Pancreas (tissue), 10 donors: ENCODE measurements around the gene DNASE1L1. TPM values are rescaled to one million over a fixed set of nuclear protein-coding genes. Genes with fewer than 3 reads are reported as not detected.

Source experiments
- ATAC-seq, 4 donors: fragments of 200-7000 bp; cut with Tn5 transposase; one replicate each; pipeline versions ENCODE4 v1.8.0 to v1.9.1; 2020; ENCODE audit warnings: mild to moderate bottlenecking in 4 of 4, moderate library complexity in 4 of 4
- DNase-seq, 6 donors: peaks; one replicate each; pipeline ENCODE4 v3.0.0-alpha.2; 2020
- FAIRE-seq: peaks from 2 replicates; lab custom pipeline; 2012; peaks lifted over from hg19 to GRCh38; lab: Jason Lieb, UNC
- H3K27ac ChIP-seq, 4 donors: fragments of 200-600 bp; sonication (generic); 1 replicate in 3 of 4; 2 replicates in 1 of 4; pipeline versions ENCODE4 v1.5.0 to v1.8.0; 2020
- H3K27me3 ChIP-seq, 4 donors: fragments of 200-600 bp; one replicate each; pipeline ENCODE4 v1.8.0; 2021
- H3K36me3 ChIP-seq, 3 donors: fragments of 200-600 bp; sonication (generic) in 1 of 3; one replicate each; pipeline versions ENCODE4 v1.5.0 to v1.8.0; 2020 to 2021
- H3K4me1 ChIP-seq, 3 donors: fragments of 200-600 bp; one replicate each; pipeline ENCODE4 v1.8.0; 2021
- H3K4me3 ChIP-seq, 4 donors: fragments of 200-600 bp; sonication (generic) in 2 of 4; one replicate each; pipeline versions ENCODE4 v1.5.0 to v1.8.0; 2020 to 2021
- H3K9me3 ChIP-seq, 4 donors: fragments of 200-600 bp; one replicate each; pipeline ENCODE4 v1.8.0; 2021
- WGBS, 2 donors: extraction: QIAGEN DNeasy Blood & Tissue Kit; methylation state at CpG; one replicate each; pipeline ENCODE4 v1.1.7; 2013; 5-methylcytosine and 5-hydroxymethylcytosine counted together
- intact Hi-C, 3 donors: fragments of 100-400 bp; cut with DNase I; formaldehyde crosslinking; loops; one replicate each; pipeline versions ENCODE4 v1.11.1 to v1.14.2; 2022
- microRNA-seq, 2 donors: library from miRNA; unstranded; fragments of <30 nt; microRNA quantifications; one replicate each; pipeline versions ENCODE4 to v1.1.0, GENCODE V29; 2019 to 2020
- polyA plus RNA-seq, 2 donors: library from polyadenylated mRNA; stranded (reverse); fragments of 200-250 nt; gene quantifications; one replicate each; pipeline ENCODE4 v1.2.3, GENCODE V29; 2013
- total RNA-seq, 6 donors: library from RNA; stranded (reverse); fragmentation: NEBNext Ultra II Directional in 4 of 6; extraction: Animal tissue kit (Norgen Biotek cat#: 25700) in 4 of 6; gene quantifications; one replicate each; pipeline versions ENCODE4 v1.2.1 to v1.2.4, GENCODE V29; 2021 to 2023
- TF ChIP-seq, protein P1 (sequence below), 4 donors: fragments of 200-600 bp; sonication (generic) in 3 of 4; IDR thresholded peaks; one replicate each; pipeline versions ENCODE4 v1.5.0 to v1.8.0; 2021; ENCODE audit warnings: antibody characterized with exemption in 4 of 4
- donor health status: healthy with polysubstance abuse.
- donor health status: DM: no; HTN: no; CAD: no; lungs with moderate emphysema.
- donor health status: DM: no; HTN: no; CAD: no.
- donor health status: control.
- donor health status: control.
- donor health status: Bipolar disorder and iron deficiency.
- donor health status: DM: yes; HTN: yes; CAD: no.
- donor health status: DM: no; HTN: no; CAD: no.
- donor health status: DM: no; HTN: no; CAD: no.
- donor health status: DM: yes; HTN: yes; CAD: no.

DNASE1L1 gene
- total and polyA plus RNA-seq, 8 donors, result 5.1 to 16.5 (median 9.4) TPM

DNA sequence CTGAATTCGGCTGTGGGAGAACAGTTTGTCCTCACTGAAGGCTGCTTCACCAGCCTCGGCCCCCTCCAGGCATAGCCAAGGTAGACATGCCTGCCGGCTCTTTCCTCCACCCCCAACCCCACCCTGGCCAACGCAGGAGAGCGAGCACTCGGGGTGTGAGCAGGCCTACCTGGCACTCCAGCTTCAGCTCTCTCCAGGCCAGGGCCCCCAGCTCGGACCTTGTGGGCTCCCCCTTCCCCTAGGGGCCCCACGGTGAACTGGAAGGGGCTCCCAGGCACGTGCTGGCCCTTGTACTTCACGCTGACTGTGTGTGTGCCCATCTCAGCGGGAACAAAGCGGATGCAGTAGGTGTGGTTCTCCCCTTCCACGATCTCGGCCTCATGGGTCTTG lies 57.0 kb downstream of the DNASE1L1 start:
- no peak overlapping the region for H3K4me3 ChIP-seq

More for the DNA sequence above, 57.0 kb downstream of the DNASE1L1 start:
- 83 to 89% methylated on average over 14 of the region's 14 CpGs for WGBS, 2 donors
- H3K36me3 ChIP-seq, result peaks cover 0 to 15% (median 0%) of the 10 kb centered on the region in 3 donors
- intact Hi-C loops, result no loop called here
- H3K4me1 ChIP-seq, result no peaks in the 10 kb centered on the region
- TF ChIP-seq, protein P1, sequence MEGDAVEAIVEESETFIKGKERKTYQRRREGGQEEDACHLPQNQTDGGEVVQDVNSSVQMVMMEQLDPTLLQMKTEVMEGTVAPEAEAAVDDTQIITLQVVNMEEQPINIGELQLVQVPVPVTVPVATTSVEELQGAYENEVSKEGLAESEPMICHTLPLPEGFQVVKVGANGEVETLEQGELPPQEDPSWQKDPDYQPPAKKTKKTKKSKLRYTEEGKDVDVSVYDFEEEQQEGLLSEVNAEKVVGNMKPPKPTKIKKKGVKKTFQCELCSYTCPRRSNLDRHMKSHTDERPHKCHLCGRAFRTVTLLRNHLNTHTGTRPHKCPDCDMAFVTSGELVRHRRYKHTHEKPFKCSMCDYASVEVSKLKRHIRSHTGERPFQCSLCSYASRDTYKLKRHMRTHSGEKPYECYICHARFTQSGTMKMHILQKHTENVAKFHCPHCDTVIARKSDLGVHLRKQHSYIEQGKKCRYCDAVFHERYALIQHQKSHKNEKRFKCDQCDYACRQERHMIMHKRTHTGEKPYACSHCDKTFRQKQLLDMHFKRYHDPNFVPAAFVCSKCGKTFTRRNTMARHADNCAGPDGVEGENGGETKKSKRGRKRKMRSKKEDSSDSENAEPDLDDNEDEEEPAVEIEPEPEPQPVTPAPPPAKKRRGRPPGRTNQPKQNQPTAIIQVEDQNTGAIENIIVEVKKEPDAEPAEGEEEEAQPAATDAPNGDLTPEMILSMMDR (IDR thresholded peaks at IDR 0.05), result no peak
- FAIRE-seq (no peak), DNase-seq (peak in 2 of 6 donors; percentile 22 to 60), ATAC-seq (no peak)
- no peak overlapping the region for H3K27ac ChIP-seq
- H3K27me3 ChIP-seq, result no peaks in the 10 kb centered on the region
- no peaks in the 10 kb centered on the region for H3K9me3 ChIP-seq

Small RNAs within 50 kb of the gene (microRNA-seq; reads per million reads assigned to microRNA genes)
- 0 reads per million in 2 donors for gene MIR6858

Other genes starting within 250 kb of the DNASE1L1 start
- gene OPN1MW, start 226.7 kb downstream of the DNASE1L1 start, total RNA-seq, result not detected
- not detected for gene OPN1MW, start 226.7 kb downstream of the DNASE1L1 start, polyA plus RNA-seq
- not detected for gene OPN1MW2, start 189.5 kb downstream of the DNASE1L1 start, total RNA-seq
- not detected for gene OPN1MW2, start 189.5 kb downstream of the DNASE1L1 start, polyA plus RNA-seq
- gene OPN1MW3, start 151.7 kb downstream of the DNASE1L1 start, total RNA-seq, result not detected
- not detected for gene OPN1MW3, start 151.7 kb downstream of the DNASE1L1 start, polyA plus RNA-seq
- gene TEX28, start 114.1 kb downstream of the DNASE1L1 start, total RNA-seq, result not detected
- gene TEX28, start 114.1 kb downstream of the DNASE1L1 start, polyA plus RNA-seq, result not detected
- gene TKTL1, start 113.5 kb downstream of the DNASE1L1 start, total RNA-seq, result not detected
- gene TKTL1, start 113.5 kb downstream of the DNASE1L1 start, polyA plus RNA-seq, result not detected
- gene FLNA, start 34.6 kb downstream of the DNASE1L1 start, total RNA-seq, result 100 to 1,000 TPM in 4 of 6 donors, 10 to 100 TPM in 2; 67.0 to 298 (median 142) TPM
- gene FLNA, start 34.6 kb downstream of the DNASE1L1 start, polyA plus RNA-seq, result 100 to 1,000 TPM; 222 to 259 TPM
- gene EMD, start 30.0 kb downstream of the DNASE1L1 start, total RNA-seq, result 10 to 100 TPM; 23.1 to 42.9 (median 38.7) TPM
- gene EMD, start 30.0 kb downstream of the DNASE1L1 start, polyA plus RNA-seq, result 10 to 100 TPM; 56.0 to 86.7 TPM
- 1,000 to 10,000 TPM; 2,194 to 4,058 (median 3,145) TPM for gene RPL10, start 10.9 kb downstream of the DNASE1L1 start, total RNA-seq
- gene RPL10, start 10.9 kb downstream of the DNASE1L1 start, polyA plus RNA-seq, result 1,000 to 10,000 TPM; 2,751 to 3,412 TPM
- gene TAFAZZIN, start 2.3 kb upstream of the DNASE1L1 start, total RNA-seq, result 10 to 100 TPM; 14.6 to 26.7 (median 17.1) TPM
- 10 to 100 TPM; 77.0 to 82.7 TPM for gene TAFAZZIN, start 2.3 kb upstream of the DNASE1L1 start, polyA plus RNA-seq
- gene ATP6AP1, start 19.4 kb upstream of the DNASE1L1 start, total RNA-seq, result 10 to 100 TPM; 27.8 to 55.6 (median 37.7) TPM
- gene ATP6AP1, start 19.4 kb upstream of the DNASE1L1 start, polyA plus RNA-seq, result 10 to 100 TPM; 34.1 to 82.4 TPM
- gene GDI1, start 27.9 kb upstream of the DNASE1L1 start, total RNA-seq, result 10 to 100 TPM; 25.5 to 61.4 (median 35.5) TPM
- gene GDI1, start 27.9 kb upstream of the DNASE1L1 start, polyA plus RNA-seq, result 100 to 1,000 TPM in 1 of 2 donors, 10 to 100 TPM in 1; 93.7 to 138 TPM
- gene FAM50A, start 34.9 kb upstream of the DNASE1L1 start, total RNA-seq, result 10 to 100 TPM; 21.2 to 39.8 (median 22.0) TPM
- gene FAM50A, start 34.9 kb upstream of the DNASE1L1 start, polyA plus RNA-seq, result 100 to 1,000 TPM in 1 of 2 donors, 10 to 100 TPM in 1; 91.5 to 128 TPM
- 10 to 100 TPM; 10.5 to 40.7 (median 16.3) TPM for gene PLXNA3, start 49.0 kb upstream of the DNASE1L1 start, total RNA-seq
- gene PLXNA3, start 49.0 kb upstream of the DNASE1L1 start, polyA plus RNA-seq, result 10 to 100 TPM; 15.0 to 39.0 TPM
- gene LAGE3, start 70.0 kb upstream of the DNASE1L1 start, total RNA-seq, result 10 to 100 TPM in 5 of 6 donors, 1 to 10 TPM in 1; 9.5 to 19.6 (median 12.7) TPM
- gene LAGE3, start 70.0 kb upstream of the DNASE1L1 start, polyA plus RNA-seq, result 10 to 100 TPM; 10.1 to 15.2 TPM
- 10 to 100 TPM; 16.0 to 32.2 (median 21.5) TPM for gene UBL4A, start 77.4 kb upstream of the DNASE1L1 start, total RNA-seq
- 10 to 100 TPM; 13.6 to 20.4 TPM for gene UBL4A, start 77.4 kb upstream of the DNASE1L1 start, polyA plus RNA-seq
- gene SLC10A3, start 81.4 kb upstream of the DNASE1L1 start, total RNA-seq, result 10 to 100 TPM in 5 of 6 donors, 1 to 10 TPM in 1; 9.6 to 12.2 (median 11.3) TPM
- gene SLC10A3, start 81.4 kb upstream of the DNASE1L1 start, polyA plus RNA-seq, result 10 to 100 TPM; 16.2 to 19.1 TPM
- 10 to 100 TPM; 26.4 to 40.4 (median 32.7) TPM for gene FAM3A, start 107.0 kb upstream of the DNASE1L1 start, total RNA-seq
- gene FAM3A, start 107.0 kb upstream of the DNASE1L1 start, polyA plus RNA-seq, result 10 to 100 TPM; 70.7 to 78.5 TPM
- 10 to 100 TPM in 3 of 6 donors, 1 to 10 TPM in 3; 6.7 to 17.9 (median 11.0) TPM for gene G6PD, start 137.6 kb upstream of the DNASE1L1 start, total RNA-seq
- 10 to 100 TPM; 11.4 to 17.0 TPM for gene G6PD, start 137.6 kb upstream of the DNASE1L1 start, polyA plus RNA-seq
- gene IKBKG, start 138.4 kb upstream of the DNASE1L1 start, total RNA-seq, result 10 to 100 TPM in 2 of 6 donors, 1 to 10 TPM in 4; 6.3 to 11.7 (median 8.3) TPM
- 10 to 100 TPM; 25.2 to 29.7 TPM for gene IKBKG, start 138.4 kb upstream of the DNASE1L1 start, polyA plus RNA-seq
- not detected for gene CTAG1A, start 175.9 kb upstream of the DNASE1L1 start, total RNA-seq
- gene CTAG1A, start 175.9 kb upstream of the DNASE1L1 start, polyA plus RNA-seq, result not detected
- not detected for gene CTAG1B, start 210.0 kb upstream of the DNASE1L1 start, total RNA-seq
- gene CTAG1B, start 210.0 kb upstream of the DNASE1L1 start, polyA plus RNA-seq, result not detected
- not detected for gene CTAG2, start 244.3 kb upstream of the DNASE1L1 start, total RNA-seq
- 1 to 10 TPM in 1 of 2 donors, not detected in 1; 1.2 TPM for gene CTAG2, start 244.3 kb upstream of the DNASE1L1 start, polyA plus RNA-seq